OCI-LY1 (cell line): ENCODE results near the gene MYO18B.

Source experiments
- H2AFZ ChIP-seq: fragments of 200-600 bp; sonication (generic), shearing (Covaris generic); 2 replicates; pipeline ENCODE4 v1.6.0; 2014; ENCODE audit warnings: antibody characterized with exemption, mild to moderate bottlenecking, low read length
- H3F3A ChIP-seq: fragments of 200-600 bp; sonication (generic), shearing (Covaris generic); 2 replicates; pipeline ENCODE4 v1.6.0; 2014; ENCODE audit warnings: mild to moderate bottlenecking, antibody characterized with exemption, low read length, moderate library complexity; ENCODE audit not compliant: insufficient read depth
- H3K27ac ChIP-seq: fragments of 200-600 bp; sonication (generic); 2 replicates; pipeline ENCODE4 v1.5.1; 2014; ENCODE audit warnings: low read length, mixed run types, mild to moderate bottlenecking, low read depth; ENCODE audit not compliant: poor library complexity, severe bottlenecking
- H3K27me3 ChIP-seq: fragments of 200-600 bp; sonication (generic); 2 replicates; pipeline ENCODE4 v1.6.0; 2014; ENCODE audit warnings: antibody characterized with exemption, mild to moderate bottlenecking, low read length, moderate library complexity; ENCODE audit not compliant: insufficient read depth
- H3K36me3 ChIP-seq: fragments of 200-600 bp; sonication (generic); 2 replicates; pipeline ENCODE4 v1.6.1; 2014; ENCODE audit warnings: mild to moderate bottlenecking, antibody characterized with exemption, low read length, moderate library complexity, mixed read lengths; ENCODE audit not compliant: insufficient read depth
- H3K4me1 ChIP-seq: fragments of 200-600 bp; sonication (generic); 2 replicates; pipeline ENCODE4 v1.5.1; 2014; ENCODE audit warnings: mild to moderate bottlenecking, low read length, moderate library complexity; ENCODE audit not compliant: insufficient read depth, severe bottlenecking
- H3K4me2 ChIP-seq: fragments of 200-600 bp; sonication (generic), shearing (Covaris generic); 2 replicates; pipeline ENCODE4 v1.6.1; 2014; ENCODE audit warnings: low read length
- H3K4me3 ChIP-seq: fragments of 200-600 bp; sonication (generic); 2 replicates; pipeline ENCODE4 v1.5.1; 2014; ENCODE audit warnings: low read length, low read depth, mild to moderate bottlenecking, mixed read lengths; ENCODE audit not compliant: poor library complexity, severe bottlenecking
- H3K79me2 ChIP-seq: fragments of 200-600 bp; shearing (Covaris generic); 2 replicates; pipeline ENCODE4 v1.6.1; 2016; ENCODE audit warnings: mixed run types, low read length, mixed read lengths; ENCODE audit not compliant: insufficient read depth
- H3K9ac ChIP-seq: fragments of 200-600 bp; sonication (generic), shearing (Covaris generic); 2 replicates; pipeline ENCODE4 v1.6.1; 2014; ENCODE audit warnings: mild to moderate bottlenecking, low read length, mixed read lengths
- H3K9me2 ChIP-seq: fragments of 200-600 bp; sonication (generic), shearing (Covaris generic); 2 replicates; pipeline ENCODE4 v1.6.1; 2014; ENCODE audit warnings: low read depth, mild to moderate bottlenecking, low read length, mixed read lengths
- H3K9me3 ChIP-seq: fragments of 200-600 bp; shearing (Covaris generic); 2 replicates; pipeline ENCODE4 v1.6.1; 2014; ENCODE audit warnings: low read length, mixed read lengths
- H4K20me1 ChIP-seq: fragments of 200-600 bp; sonication (generic), shearing (Covaris generic); 2 replicates; pipeline ENCODE4 v1.6.0; 2016; ENCODE audit warnings: mild to moderate bottlenecking, low read length; ENCODE audit not compliant: insufficient read depth
- EZH2 ChIP-seq: fragments of 200-600 bp; sonication (generic), shearing (Covaris generic); IDR thresholded peaks from 2 replicates; pipeline ENCODE4 v1.8.0; 2017; ENCODE audit warnings: borderline replicate concordance, mixed run types, mild to moderate bottlenecking, antibody characterized with exemption, low read length, moderate library complexity, mixed read lengths
- TF ChIP-seq, protein P1 (sequence below): fragments of 200-600 bp; sonication (generic), shearing (Covaris generic); IDR thresholded peaks from 2 replicates; pipeline ENCODE4 v1.5.1; 2017; ENCODE audit warnings: mild to moderate bottlenecking, antibody characterized with exemption, low read length, moderate library complexity, mixed read lengths

Gene MYO18B

DNA sequence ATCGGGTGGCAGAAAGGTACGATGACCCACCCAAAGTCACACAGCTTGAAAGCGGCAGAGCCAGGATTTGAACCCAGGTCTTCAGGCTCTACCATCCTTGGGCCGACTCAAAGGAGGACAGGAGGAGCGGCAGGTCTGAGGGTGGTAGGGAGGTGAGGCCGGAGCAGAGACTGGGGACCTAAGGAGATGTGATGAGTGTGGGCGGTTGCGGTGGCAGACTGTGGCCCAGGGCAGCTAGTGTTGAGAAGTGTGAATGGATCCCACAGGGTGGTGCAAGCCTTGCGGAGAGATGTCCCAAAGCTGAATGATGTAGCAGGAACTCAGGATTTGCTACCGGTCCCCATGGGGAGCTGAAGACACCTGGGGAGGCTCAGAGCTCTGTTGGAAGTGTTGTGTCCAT, 180.2 kb downstream of the MYO18B start:
- H4K20me1 ChIP-seq, result no peaks in the 10 kb centered on the region
- no peaks in the 10 kb centered on the region for H3K9me2 ChIP-seq
- H3K4me3 ChIP-seq, result no peak overlapping the region
- no peak for TF ChIP-seq EZH2
- TF ChIP-seq, protein P1, sequence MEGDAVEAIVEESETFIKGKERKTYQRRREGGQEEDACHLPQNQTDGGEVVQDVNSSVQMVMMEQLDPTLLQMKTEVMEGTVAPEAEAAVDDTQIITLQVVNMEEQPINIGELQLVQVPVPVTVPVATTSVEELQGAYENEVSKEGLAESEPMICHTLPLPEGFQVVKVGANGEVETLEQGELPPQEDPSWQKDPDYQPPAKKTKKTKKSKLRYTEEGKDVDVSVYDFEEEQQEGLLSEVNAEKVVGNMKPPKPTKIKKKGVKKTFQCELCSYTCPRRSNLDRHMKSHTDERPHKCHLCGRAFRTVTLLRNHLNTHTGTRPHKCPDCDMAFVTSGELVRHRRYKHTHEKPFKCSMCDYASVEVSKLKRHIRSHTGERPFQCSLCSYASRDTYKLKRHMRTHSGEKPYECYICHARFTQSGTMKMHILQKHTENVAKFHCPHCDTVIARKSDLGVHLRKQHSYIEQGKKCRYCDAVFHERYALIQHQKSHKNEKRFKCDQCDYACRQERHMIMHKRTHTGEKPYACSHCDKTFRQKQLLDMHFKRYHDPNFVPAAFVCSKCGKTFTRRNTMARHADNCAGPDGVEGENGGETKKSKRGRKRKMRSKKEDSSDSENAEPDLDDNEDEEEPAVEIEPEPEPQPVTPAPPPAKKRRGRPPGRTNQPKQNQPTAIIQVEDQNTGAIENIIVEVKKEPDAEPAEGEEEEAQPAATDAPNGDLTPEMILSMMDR, result no peak
- no peaks in the 10 kb centered on the region for H3K27me3 ChIP-seq
- H3K79me2 ChIP-seq, result no peaks in the 10 kb centered on the region
- H3F3A ChIP-seq, result no peaks in the 10 kb centered on the region
- no peak overlapping the region for H2AFZ ChIP-seq
- H3K4me2 ChIP-seq, result no peak overlapping the region
- H3K27ac ChIP-seq, result no peak overlapping the region
- no peaks in the 10 kb centered on the region for H3K9me3 ChIP-seq
- H3K4me1 ChIP-seq, result no peaks in the 10 kb centered on the region
- H3K9ac ChIP-seq, result no peak overlapping the region
- no peaks in the 10 kb centered on the region for H3K36me3 ChIP-seq

DNA sequence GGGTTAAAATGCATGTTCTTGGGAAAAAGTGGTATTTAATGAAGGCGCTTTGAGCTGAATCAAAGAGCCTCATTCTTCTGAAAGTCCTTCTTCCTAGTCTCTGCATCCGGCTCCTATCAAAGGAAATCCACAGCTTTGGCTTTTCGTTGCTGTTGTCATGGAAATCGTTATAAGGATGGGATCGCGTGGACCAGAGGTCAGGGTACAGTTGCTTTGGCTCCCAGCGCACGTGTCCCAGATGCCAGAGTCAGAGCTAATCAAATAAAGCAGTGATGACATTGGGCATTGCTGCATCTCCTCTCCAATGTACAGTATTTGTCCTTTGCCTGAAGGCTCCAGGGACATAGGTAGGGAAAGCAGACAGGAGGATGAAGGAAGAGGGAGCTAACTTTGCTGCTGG, 181.9 kb downstream of the MYO18B start:
- no peak overlapping the region for H2AFZ ChIP-seq
- no peak overlapping the region for H3K9ac ChIP-seq
- no peak overlapping the region for H3K27ac ChIP-seq
- H3F3A ChIP-seq, result no peaks in the 10 kb centered on the region
- no peak overlapping the region for H3K4me2 ChIP-seq
- H3K9me3 ChIP-seq, result no peaks in the 10 kb centered on the region
- no peaks in the 10 kb centered on the region for H4K20me1 ChIP-seq
- no peak overlapping the region for H3K4me3 ChIP-seq
- H3K79me2 ChIP-seq, result no peaks in the 10 kb centered on the region
- no peaks in the 10 kb centered on the region for H3K27me3 ChIP-seq
- H3K36me3 ChIP-seq, result no peaks in the 10 kb centered on the region
- TF ChIP-seq, protein P1, result no peak
- no peak for TF ChIP-seq EZH2
- no peaks in the 10 kb centered on the region for H3K4me1 ChIP-seq
- no peaks in the 10 kb centered on the region for H3K9me2 ChIP-seq

DNA sequence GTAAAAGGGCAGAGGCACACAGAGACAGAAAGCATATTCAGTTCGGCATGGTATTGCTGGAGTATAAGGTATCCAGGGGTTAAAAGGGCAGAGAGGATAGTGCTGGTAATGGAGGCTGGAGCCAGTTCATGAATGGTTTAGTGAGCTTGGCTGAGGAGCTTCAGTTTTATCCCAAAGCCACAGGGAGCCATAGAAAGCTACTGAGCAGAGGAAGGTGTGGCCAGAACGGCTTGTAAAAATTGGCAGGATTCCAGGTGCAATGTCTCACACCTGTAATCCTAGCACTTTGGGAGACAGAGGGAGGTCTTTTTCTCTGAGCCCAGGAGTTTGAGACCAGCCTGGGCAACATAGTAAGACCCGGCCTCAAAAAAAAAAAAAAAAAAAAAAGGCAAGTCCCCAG, 186.1 kb downstream of the MYO18B start:
- no peak overlapping the region for H3K9ac ChIP-seq
- H3K4me2 ChIP-seq, result no peak overlapping the region
- TF ChIP-seq, protein P1, result no peak
- TF ChIP-seq EZH2, result no peak
- H3K4me1 ChIP-seq, result no peaks in the 10 kb centered on the region
- H3K36me3 ChIP-seq, result no peaks in the 10 kb centered on the region
- H3F3A ChIP-seq, result no peaks in the 10 kb centered on the region
- H3K4me3 ChIP-seq, result no peak overlapping the region
- H3K27me3 ChIP-seq, result no peaks in the 10 kb centered on the region
- H3K9me2 ChIP-seq, result no peaks in the 10 kb centered on the region
- no peaks in the 10 kb centered on the region for H4K20me1 ChIP-seq
- H3K79me2 ChIP-seq, result no peaks in the 10 kb centered on the region
- no peaks in the 10 kb centered on the region for H3K9me3 ChIP-seq
- no peak overlapping the region for H2AFZ ChIP-seq
- no peak overlapping the region for H3K27ac ChIP-seq
